ENCODE measurements around the gene SPATA21.

The SPATA21 gene

DNA sequence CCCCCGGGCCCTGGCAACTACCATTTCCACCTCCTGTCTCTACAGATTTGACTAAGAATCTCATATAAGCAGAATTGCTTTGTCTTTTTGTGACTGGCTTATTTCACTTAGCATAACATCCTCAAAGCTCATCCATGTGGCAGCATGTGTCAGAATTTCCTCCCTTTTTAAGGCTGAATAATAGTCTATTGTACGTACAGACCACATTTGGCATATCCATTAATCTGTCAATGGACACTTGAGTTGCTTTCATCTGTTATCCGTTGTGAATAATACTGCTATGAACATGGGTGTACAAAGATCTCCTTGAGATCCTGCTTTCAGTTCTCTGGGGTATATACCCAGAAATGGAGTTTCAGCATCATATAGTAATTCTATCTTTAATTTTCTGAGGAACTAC is 24.0 kb downstream of the SPATA21 start:
- TF ChIP-seq, protein P1, sequence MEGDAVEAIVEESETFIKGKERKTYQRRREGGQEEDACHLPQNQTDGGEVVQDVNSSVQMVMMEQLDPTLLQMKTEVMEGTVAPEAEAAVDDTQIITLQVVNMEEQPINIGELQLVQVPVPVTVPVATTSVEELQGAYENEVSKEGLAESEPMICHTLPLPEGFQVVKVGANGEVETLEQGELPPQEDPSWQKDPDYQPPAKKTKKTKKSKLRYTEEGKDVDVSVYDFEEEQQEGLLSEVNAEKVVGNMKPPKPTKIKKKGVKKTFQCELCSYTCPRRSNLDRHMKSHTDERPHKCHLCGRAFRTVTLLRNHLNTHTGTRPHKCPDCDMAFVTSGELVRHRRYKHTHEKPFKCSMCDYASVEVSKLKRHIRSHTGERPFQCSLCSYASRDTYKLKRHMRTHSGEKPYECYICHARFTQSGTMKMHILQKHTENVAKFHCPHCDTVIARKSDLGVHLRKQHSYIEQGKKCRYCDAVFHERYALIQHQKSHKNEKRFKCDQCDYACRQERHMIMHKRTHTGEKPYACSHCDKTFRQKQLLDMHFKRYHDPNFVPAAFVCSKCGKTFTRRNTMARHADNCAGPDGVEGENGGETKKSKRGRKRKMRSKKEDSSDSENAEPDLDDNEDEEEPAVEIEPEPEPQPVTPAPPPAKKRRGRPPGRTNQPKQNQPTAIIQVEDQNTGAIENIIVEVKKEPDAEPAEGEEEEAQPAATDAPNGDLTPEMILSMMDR (IDR thresholded peaks at IDR 0.05; ENCODE audit: borderline replicate concordance, insufficient read depth, low read depth, low read length): no peak
- H3K4me3 ChIP-seq (ENCODE audit: low read depth, low read length): no peak overlapping the region

DNA sequence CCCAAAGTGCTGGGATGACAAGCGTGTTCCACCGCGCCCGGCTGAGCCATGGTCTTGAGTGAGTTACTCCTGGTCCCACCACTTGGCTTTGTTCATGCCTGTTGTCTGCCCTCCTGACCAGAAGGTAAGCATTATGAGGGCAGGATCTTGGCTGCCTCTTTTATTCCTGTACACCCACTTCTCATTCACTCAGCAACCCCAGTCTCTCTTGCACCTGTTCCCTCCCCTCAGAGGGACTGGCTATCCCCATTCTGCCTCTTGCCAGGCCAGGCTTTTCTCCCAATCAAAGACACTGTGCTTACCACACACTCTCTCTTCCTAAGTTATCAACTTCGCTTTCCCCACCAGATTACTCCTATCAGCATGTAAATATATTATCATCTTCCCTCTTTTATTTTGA is 26.4 kb downstream of the SPATA21 start:
- H3K4me3 ChIP-seq (ENCODE audit: low read depth, low read length): no peak overlapping the region
- TF ChIP-seq, protein P1 (IDR thresholded peaks at IDR 0.05; ENCODE audit: borderline replicate concordance, insufficient read depth, low read depth, low read length): no peak

DNA sequence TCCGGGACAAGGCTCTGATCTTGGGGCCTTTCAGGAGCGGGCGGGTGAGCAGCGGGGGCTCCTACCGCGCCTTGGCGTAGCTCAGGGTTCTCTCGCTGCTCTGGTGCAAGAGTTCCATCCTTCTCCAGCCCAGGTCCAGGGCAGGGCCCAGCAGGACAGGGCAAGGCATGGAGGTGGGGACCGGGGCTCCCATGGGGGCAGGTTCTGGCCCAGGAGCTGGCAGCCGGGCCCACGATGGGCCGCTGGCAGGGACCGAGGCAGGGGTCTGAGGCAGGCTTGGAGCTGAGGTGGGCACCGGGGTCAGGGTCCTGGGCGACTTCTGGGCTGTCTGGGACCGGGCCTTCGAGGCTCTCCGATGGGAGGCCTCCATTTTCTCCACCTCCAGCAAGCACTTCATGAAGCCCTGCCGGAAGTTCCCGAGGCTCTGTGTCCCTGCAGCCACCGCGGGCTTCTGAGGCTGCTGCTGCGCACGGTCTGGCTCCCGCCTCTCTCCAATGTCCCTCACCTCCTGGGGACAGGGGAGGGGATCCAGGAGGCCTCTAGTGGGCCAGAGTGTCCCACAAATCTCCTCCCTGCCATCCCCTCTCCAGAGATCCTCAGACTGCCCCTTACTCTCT is 27.6 kb downstream of the SPATA21 start:
- TF ChIP-seq, protein P1 (IDR thresholded peaks at IDR 0.05; ENCODE audit: borderline replicate concordance, insufficient read depth, low read depth, low read length): no peak

DNA sequence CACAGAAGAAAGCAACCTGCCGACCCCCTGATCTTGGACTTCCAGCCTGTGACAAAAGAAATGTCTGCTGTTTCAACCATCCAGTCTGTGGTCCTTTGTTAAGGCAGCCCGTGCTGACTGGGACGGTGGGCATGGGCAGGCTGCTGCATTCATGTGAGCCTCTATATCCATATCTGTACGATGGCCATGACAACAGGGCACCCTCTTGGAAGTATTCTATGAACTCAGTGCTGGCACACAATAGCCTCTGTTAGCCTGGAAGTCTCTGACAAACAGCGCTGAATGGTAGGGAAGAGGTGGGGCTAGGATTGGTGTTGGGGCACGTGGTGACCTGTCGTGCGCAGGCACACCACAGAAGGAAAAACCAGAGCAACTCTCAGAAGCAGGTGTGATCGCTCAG is 30.4 kb downstream of the SPATA21 start:
- TF ChIP-seq, protein P1 (IDR thresholded peaks at IDR 0.05; ENCODE audit: borderline replicate concordance, insufficient read depth, low read depth, low read length): no peak

More for the DNA sequence above, 27.6 kb downstream of the SPATA21 start:
- H3K4me3 ChIP-seq (ENCODE audit: low read depth, low read length): no peak overlapping the region

DNA sequence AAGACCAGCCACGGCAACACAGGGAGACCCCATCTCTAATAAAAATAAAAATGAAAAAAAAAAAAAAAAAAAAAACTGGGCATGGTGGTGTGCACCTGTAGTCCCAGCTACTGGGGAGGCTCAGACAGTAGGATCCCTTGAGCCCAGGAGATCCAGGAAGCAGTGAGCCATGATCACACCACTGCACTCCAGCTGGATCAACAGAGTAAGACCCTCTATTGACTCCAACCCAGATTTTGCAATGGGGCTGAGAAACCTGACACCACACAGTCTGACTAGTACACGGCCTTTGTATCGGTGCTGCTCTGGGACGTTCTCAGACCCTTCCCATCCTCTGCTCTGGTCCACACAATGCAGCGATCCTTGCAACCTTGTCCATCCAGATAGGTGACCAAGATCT is 31.8 kb downstream of the SPATA21 start:
- H3K4me3 ChIP-seq (ENCODE audit: low read depth, low read length): no peak overlapping the region
- TF ChIP-seq, protein P1 (IDR thresholded peaks at IDR 0.05; ENCODE audit: borderline replicate concordance, insufficient read depth, low read depth, low read length): no peak

More for the DNA sequence above, 30.4 kb downstream of the SPATA21 start:
- H3K4me3 ChIP-seq (ENCODE audit: low read depth, low read length): no peak overlapping the region

DNA sequence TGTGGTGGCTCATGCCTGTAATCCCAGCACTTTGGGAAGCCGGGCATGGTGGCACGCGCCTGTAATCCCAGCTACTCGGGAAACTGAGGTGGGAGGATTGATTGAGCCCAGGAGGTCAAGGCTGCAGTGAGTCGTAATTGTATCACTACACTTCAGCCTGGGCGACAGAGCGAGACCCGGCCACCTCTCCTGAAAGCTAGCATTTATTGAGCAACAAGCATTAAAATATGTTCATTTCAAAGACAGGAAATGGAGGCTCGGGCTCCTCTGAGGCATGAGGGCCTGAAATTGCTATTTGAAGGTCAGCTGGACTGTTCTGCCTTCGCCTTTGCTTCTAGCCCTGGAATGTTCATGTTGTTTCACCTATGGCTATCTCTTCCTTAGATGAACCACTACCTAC is 34.5 kb downstream of the SPATA21 start:
- no peak overlapping the region for H3K4me3 ChIP-seq (ENCODE audit: low read depth, low read length)
- TF ChIP-seq, protein P1 (IDR thresholded peaks at IDR 0.05; ENCODE audit: borderline replicate concordance, insufficient read depth, low read depth, low read length): no peak

DNA sequence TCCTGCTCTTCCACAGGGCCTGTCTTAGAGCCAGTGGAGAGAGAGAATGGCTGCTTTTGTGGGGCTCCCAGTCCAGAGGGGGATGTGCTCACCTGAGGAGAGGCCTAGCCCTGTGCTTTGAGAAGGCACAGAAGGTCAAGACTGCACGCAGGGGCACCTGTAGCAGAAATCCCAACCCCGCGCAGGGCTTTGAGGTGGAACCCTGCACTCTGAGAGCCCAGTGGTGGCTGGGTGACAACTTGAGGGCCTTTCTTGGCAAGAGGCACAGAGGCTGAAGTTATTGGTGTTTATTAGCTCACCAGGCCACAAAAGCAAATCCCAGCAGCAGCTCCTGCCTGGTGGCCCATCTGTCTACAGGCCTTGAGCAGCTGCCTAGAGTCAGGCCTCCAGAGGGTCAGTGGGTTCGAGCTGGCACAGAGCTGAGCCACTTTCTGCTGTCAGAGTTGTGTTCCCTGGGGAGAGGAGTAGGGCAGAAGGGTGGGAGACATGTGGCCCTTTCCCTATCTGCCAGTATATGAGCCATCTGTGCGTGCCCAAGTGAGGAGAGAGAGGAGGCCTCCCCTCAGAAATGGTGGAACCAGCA is 38.8 kb downstream of the SPATA21 start:
- no peak overlapping the region for H3K4me3 ChIP-seq (ENCODE audit: low read depth, low read length)
- TF ChIP-seq, protein P1 (IDR thresholded peaks at IDR 0.05; ENCODE audit: borderline replicate concordance, insufficient read depth, low read depth, low read length): no peak

Data from GM12875 (cell line).